RWPE2 (cell line): ENCODE measurements around the gene ATG3.
"Not testable (repeated sequence)": the region's sequence is repeated elsewhere in the genome, so short reads cannot be mapped to it uniquely, and the experiment has no call there.

ENCODE experiments used
- ATAC-seq: fragments of 200-7000 bp; cut with Tn5 transposase; 3 replicates; pipeline ENCODE4 v1.9.1; 2021; ENCODE audit warnings: low read depth
- DNase-seq: peaks from one replicate; pipeline ENCODE4 v3.0.0-alpha.2; 2020; ENCODE audit warnings: low spot score
- H3K27ac ChIP-seq: fragments of 450-650 bp; 2 replicates; pipeline ENCODE4 v1.5.1; 2017; ENCODE audit warnings: mild to moderate bottlenecking; ENCODE audit not compliant: poor library complexity, severe bottlenecking
- H3K27me3 ChIP-seq: fragments of 250-450 bp; sonication (Bioruptor Pico); 2 replicates; pipeline ENCODE4 v1.5.1; 2021; ENCODE audit warnings: mild to moderate bottlenecking, moderate library complexity; ENCODE audit not compliant: insufficient read depth, poor library complexity, severe bottlenecking
- H3K36me3 ChIP-seq: fragments of 250-450 bp; sonication (Bioruptor Pico); 2 replicates; pipeline ENCODE4 v1.5.1; 2020; ENCODE audit warnings: low read depth, mild to moderate bottlenecking, moderate library complexity
- H3K4me1 ChIP-seq: fragments of 250-450 bp; sonication (Bioruptor Pico); 2 replicates; pipeline ENCODE4 v1.5.1; 2021; ENCODE audit warnings: mild to moderate bottlenecking, moderate library complexity; ENCODE audit not compliant: insufficient read depth, poor library complexity, severe bottlenecking
- H3K4me3 ChIP-seq: fragments of 250-450 bp; sonication (Bioruptor Pico); 2 replicates; pipeline ENCODE4 v1.5.1; 2021; ENCODE audit warnings: mild to moderate bottlenecking, moderate library complexity; ENCODE audit not compliant: severe bottlenecking
- H3K9me3 ChIP-seq: fragments of 250-450 bp; sonication (Bioruptor Pico); 2 replicates; pipeline ENCODE4 v1.5.1; 2021; ENCODE audit warnings: mild to moderate bottlenecking, moderate library complexity; ENCODE audit not compliant: severe bottlenecking
- TF ChIP-seq, protein P1 (sequence below): fragments of 450-650 bp; IDR thresholded peaks from one replicate; pipeline ENCODE4 v1.5.1; 2017; ENCODE audit warnings: mild to moderate bottlenecking, moderate library complexity; ENCODE audit not compliant: poor library complexity, severe bottlenecking

Gene ATG3

DNA sequence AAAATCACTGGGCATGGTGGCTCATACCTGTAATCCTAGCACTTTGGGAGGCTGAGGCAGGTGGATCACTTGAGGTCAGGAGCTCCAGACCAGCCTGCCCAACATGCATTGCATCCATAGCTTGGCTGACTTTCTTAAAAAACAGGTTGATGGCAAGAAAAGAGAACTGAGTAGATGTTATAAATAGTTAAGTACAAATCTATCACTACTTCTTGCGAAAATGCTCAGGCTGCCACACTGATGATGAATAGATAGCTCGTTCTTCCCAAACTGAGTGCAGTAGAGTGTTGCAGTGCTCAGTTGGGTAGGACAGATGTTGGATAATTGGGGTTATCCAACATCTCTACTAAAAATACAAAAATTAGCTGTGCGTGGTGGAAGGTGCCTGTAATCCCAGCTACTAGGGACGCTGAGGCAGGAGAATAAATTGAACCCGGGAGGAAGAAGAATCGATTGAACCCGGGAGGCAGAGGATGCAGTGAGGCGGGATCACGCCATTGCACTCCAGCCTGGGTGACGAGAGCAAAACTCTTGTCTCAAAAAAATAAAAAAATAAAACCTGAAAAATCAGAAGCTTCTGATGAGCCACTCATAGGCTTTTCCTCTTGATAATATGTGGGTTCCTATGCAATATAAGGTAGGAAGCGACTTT lies 63.7 kb downstream of the ATG3 start:
- Histone ChIP-seq H3K4me3 (no peak overlapping the region), H3K9me3 (no peaks in the 10 kb centered on the region), H3K36me3 (no peaks in the 10 kb centered on the region), H3K27me3 (no peaks in the 10 kb centered on the region), H3K4me1 (no peaks in the 10 kb centered on the region), H3K27ac (no peak overlapping the region)
- DNase-seq (no peak), ATAC-seq (no peak)
- TF ChIP-seq, protein P1, sequence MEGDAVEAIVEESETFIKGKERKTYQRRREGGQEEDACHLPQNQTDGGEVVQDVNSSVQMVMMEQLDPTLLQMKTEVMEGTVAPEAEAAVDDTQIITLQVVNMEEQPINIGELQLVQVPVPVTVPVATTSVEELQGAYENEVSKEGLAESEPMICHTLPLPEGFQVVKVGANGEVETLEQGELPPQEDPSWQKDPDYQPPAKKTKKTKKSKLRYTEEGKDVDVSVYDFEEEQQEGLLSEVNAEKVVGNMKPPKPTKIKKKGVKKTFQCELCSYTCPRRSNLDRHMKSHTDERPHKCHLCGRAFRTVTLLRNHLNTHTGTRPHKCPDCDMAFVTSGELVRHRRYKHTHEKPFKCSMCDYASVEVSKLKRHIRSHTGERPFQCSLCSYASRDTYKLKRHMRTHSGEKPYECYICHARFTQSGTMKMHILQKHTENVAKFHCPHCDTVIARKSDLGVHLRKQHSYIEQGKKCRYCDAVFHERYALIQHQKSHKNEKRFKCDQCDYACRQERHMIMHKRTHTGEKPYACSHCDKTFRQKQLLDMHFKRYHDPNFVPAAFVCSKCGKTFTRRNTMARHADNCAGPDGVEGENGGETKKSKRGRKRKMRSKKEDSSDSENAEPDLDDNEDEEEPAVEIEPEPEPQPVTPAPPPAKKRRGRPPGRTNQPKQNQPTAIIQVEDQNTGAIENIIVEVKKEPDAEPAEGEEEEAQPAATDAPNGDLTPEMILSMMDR, result no peak

GRCh38 chr3:112496366-112497067 lies 65.2 kb downstream of the ATG3 start:
- no peak overlapping the region for H3K4me3 ChIP-seq
- H3K27me3 ChIP-seq, result no peaks in the 10 kb centered on the region

GRCh38 chr3:112494448-112494767 lies 67.4 kb downstream of the ATG3 start:
- not testable (repeated sequence) for H3K4me3 ChIP-seq, H3K9me3 ChIP-seq, H3K27me3 ChIP-seq, H3K36me3 ChIP-seq, H3K27ac ChIP-seq, ATAC-seq, DNase-seq, H3K4me1 ChIP-seq

More at GRCh38 chr3:112496366-112497067, 65.2 kb downstream of the ATG3 start:
- no peaks in the 10 kb centered on the region for H3K4me1 ChIP-seq
- no peak for ATAC-seq
- H3K27ac ChIP-seq, result no peak overlapping the region
- no peaks in the 10 kb centered on the region for H3K36me3 ChIP-seq
- no peak for DNase-seq
- TF ChIP-seq, protein P1, result no peak
- no peaks in the 10 kb centered on the region for H3K9me3 ChIP-seq

GRCh38 chr3:112492124-112492523 lies 69.6 kb downstream of the ATG3 start:
- no peak overlapping the region for H3K27ac ChIP-seq
- ATAC-seq, result no peak
- no peaks in the 10 kb centered on the region for H3K4me1 ChIP-seq
- H3K36me3 ChIP-seq, result no peaks in the 10 kb centered on the region
- H3K27me3 ChIP-seq, result no peaks in the 10 kb centered on the region
- no peaks in the 10 kb centered on the region for H3K9me3 ChIP-seq
- TF ChIP-seq, protein P1, result no peak
- no peak for DNase-seq
- H3K4me3 ChIP-seq, result no peak overlapping the region

DNA sequence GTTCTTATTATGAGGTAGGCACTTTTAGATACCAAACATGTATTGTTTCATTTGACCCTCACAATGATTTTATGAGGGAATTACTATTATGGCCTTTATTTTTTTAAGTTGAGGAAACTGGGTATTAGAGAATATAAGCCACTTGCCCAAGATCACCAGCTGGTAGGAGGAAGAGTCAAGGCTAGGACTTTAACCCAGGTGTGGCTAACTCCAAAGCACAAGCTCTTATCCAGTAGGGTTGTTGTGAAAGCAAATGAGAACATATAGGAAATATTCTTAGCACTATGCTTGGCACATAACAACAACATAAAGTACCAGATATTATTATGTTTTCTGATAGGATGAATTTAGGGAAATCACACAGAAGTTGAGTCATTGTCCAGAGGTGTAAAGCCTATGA lies 70.4 kb downstream of the ATG3 start:
- DNase-seq (no peak), ATAC-seq (no peak)
- TF ChIP-seq, protein P1, result no peak
- no peaks in the 10 kb centered on the region for H3K4me1 ChIP-seq
- H3K9me3 ChIP-seq, result no peaks in the 10 kb centered on the region
- no peak overlapping the region for H3K4me3 ChIP-seq
- H3K27ac ChIP-seq, result no peak overlapping the region
- H3K27me3 ChIP-seq, result no peaks in the 10 kb centered on the region
- no peaks in the 10 kb centered on the region for H3K36me3 ChIP-seq
